HG03457 (cell line): ENCODE results near the gene ZBTB5.
"Not testable (repeated sequence)": the region's sequence is repeated elsewhere in the genome, so short reads cannot be mapped to it uniquely, and the experiment has no call there.

Source experiments
- ATAC-seq: cut with Tn5 transposase; IDR thresholded peaks from one replicate; pipeline ENCODE4 v1.9.1; 2021; ENCODE audit warnings: moderate number of reproducible peaks; ENCODE audit not compliant: unreplicated experiment

Gene ZBTB5

DNA sequence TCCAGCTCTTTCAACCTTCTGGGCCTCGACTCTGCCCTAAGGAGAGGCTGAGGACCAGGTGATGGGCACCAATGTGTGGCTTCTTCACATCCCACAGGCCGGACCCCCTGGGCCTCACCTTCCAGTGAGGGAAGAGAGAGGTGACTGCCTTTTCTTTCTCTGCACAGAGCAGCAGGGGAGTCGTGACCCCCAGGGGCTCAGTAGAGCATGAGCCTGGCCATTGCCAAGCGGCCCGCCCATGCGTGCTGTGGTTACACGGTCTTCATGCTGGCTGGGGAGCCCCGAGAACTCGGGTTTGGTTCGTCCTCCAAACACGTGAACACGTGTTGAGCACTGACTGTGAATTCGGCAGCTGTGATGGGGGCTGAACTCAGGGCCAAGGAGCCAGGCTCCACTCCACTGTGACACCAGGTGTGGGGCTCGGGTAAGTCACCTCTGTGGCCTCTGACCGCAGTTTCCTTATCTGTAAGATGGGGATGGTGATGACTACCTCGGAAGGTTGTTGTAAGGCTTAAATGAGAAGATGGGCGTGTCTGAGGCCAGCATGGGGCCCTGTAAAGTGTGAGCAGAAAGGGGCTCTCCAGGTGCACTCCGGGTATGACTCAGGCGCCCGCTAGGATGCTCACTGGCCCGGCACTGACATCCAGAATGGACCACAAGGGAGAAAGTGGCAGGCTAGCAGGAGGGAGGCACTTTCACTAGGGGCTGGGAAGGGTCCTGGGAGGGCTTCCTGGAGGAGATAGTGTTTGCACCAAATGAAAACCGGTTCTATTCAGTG lies 56.1 kb downstream of the ZBTB5 start:
- ATAC-seq, result peak; percentile 79

DNA sequence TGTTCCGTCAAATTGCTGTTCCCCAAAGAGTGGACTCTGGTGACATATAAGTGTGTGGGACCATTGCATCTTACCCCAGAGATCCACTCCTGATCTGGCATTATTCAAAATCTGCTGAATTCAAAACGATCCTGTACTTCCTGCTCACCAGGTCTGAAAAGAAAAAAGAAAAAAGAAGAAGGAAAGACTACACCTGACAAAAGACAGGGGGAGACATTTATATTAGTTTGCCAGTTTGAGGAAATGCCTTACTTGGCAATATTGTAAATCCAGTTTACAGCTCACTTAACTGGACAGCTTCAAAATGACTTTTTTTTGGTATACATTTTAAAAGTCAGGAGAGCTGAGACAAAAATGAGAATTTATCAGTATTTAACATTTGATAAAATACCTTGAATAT lies 57.8 kb downstream of the ZBTB5 start:
- no peak for ATAC-seq

DNA sequence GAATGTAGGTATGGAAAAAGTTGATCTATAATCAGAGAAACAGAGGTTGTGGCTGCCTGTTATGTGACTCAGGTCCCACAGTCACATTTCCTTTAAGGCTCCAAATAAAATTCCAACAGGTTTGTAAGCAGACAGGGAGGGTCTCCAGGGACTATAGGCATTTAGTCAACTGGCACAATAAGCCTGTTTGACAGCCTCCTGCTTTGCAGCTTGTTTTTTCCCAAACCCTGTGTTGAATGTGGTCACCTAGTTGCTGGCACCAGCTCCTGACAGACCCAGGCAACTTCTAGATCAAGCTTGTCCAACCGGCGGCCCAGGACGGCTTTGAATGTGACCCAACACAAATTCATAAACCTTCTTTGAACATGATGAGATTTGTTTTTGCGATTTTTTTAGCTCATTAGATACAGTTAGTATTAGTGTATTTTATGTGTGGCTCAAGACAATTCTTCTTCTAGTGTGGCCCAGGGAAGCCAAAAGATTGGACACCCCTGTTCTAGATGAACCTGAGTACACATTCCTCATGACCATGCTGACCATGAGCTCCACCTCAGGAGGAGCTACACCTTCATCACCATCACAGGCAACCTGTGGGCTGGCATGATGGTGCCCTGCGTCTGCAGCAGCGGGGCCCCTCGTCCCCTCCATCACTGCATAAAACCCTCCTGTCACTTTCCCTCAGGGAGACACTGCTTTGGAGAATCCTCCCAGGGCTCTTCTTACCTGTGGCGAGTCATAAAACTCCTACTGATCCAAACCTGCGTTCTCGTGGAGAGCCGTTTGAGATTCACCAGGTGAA lies 58.4 kb downstream of the ZBTB5 start:
- no peak for ATAC-seq

DNA sequence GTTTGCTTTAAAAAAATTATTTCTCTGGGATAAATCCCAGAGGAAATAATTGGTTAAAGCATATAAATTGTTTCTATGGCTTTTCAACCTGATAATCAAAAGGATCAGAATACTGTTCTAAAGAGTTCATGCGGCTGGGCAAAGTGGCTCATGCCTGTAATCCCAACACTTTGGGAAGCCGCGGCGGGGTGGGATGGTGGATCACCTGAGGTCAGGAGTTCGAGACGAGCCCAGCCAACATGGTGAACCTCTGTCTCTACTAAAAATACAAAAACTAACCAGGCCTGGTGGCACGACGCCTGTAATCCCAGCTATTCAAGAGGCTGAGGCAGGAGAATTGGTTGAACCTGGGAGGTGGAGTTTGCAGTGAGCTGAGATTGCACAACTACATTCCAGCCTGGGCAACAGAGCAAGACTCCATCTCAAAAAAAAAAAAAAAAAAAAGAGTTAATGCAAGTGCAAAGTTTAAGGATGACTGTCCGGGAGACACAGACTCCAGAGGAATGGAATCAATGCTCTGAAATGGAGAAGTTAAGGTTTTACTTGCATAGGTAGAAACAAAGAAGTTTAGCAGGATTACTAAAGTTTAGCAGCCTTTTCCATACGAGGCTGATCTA lies 59.4 kb downstream of the ZBTB5 start:
- no peak for ATAC-seq

DNA sequence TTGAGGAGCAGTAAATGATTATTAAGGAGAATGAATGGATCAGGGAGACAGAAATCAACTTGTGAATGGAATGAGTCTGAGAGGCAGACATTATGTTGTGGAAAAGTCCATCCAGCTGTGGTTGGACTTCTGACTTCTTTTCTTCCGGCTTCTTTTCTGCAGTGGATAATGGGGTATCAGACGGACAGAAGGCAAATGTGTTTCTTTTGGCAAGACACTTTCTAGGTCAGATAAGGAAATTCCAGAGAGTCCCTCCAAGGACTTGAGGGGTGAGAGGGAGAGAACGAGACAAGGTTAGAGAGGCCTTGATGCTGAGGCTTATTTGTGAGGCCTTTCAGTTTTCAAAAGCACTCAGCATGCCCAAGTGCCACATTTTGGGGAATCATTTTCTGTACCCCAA lies 59.9 kb downstream of the ZBTB5 start:
- no peak for ATAC-seq

DNA sequence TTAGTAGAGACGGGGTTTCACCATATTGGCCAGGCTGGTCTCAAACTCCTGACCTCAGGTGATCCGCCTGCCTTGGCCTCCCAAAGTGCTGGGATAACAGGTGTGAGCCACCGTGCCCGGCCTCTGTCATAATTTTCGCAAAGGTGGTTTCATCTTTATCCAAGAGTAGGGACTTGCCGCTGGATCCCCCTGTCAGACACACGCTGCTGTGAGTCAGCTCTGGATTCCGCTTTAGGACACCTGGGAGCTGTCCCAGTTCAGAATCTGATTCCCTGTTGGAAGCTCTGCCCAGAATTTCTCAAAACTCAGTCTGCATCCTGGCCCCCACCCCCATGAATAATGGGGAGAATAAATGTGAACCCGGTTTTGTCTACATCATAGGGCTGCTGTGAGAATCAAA lies 60.7 kb downstream of the ZBTB5 start:
- ATAC-seq, result no peak

DNA sequence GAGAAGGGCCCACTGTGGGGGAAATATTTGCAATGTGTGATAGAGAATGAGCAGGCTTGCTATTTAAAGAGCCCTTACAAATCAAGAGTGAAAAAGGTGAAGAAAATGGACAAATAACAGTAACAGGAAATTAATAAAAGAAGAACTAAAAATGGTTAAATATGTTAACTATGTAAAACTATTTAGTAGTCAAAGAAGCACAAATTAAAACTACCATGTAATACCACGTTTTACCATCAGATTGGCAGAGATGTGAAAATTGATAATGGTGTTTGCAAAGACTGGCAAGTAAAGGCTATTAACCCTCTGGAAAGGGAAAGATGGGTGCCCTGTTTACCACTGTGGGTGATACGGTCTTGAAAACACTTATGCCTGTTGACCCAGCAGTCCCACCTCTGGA lies 65.9 kb downstream of the ZBTB5 start:
- ATAC-seq, result no peak

DNA sequence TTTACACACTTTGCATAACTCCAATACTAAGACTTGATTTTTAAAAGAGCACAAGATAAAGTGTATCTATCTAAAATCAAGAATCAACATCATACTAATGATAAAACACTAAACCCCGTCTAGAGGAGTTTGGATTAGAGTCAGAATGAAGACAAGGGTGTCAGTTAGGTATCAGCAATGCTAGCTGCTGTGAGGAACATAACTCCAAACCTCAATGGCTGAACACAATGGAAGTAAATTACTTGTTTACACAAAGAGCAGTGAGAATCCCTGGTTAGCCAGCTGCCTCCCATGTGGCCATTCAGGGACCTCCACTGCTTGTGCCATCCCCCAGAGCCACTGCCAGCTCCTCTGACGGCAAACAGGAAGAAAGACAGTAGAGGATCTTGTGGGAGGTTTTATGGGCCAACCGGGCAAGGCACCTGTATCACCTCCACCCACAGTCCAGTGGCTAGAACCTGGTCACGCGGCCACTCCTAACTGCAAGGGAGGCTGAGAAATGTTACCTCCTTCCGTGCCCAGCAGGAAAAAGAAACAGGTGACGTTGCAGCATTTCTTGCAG lies 66.7 kb downstream of the ZBTB5 start:
- ATAC-seq, result no peak

DNA sequence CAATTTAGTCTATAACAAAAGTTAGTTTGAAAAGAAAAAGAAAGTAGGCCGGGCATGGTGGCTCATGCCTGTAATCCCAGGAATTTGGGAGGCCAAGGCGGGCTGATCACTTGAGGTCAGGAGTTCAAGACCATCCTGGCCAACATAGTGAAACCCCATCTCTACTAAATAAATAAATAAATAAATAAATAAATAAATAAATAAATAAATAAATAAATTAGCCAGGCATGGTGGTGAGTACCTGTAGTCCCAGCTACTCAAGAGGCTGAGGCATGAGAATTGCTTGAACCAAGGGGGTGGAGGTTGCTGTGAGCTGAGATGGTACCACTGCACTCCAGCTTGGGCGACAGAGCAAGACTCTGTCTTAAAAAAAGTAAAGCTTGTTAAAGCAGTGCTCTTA lies 67.3 kb downstream of the ZBTB5 start:
- not testable (repeated sequence) for ATAC-seq

DNA sequence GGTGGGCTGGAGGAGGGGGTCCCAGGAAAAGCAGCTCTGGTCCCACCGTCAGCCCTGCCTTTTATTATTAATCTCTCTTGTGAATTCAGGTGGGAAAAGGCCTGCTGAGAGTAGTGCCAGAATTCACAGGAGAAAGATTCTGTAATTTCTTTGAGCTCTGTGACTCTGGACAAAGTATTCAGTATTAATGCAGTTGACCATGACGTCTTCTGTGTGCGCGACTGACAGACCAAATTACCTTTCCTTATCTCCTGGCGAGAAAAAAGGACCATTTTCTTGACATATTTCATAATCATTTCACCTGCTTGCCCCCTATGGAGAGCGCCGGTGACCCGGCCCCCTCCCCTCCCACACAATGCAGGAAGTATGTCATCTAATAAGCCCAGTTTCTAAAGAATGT lies 69.6 kb downstream of the ZBTB5 start:
- no peak for ATAC-seq

DNA sequence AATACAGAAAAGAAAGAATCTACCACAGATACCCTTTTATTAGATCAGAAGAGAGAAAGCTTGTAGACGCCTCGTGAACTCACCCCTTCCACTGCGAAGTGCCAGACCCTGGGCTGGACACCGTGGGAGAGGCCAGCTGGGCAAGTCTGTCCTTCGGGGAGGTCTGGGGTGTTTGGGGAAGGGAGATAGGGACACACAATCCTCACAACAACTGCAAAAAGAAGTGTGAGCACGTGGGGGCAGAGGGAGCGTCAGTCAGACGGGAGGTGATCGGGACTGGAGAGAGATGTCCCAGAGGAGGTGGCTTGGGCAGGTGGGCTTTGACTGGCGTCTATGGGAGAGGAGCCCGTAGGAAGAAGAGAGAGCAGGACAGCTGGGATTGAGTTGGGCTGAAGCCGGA lies 70.0 kb downstream of the ZBTB5 start:
- ATAC-seq, result no peak

DNA sequence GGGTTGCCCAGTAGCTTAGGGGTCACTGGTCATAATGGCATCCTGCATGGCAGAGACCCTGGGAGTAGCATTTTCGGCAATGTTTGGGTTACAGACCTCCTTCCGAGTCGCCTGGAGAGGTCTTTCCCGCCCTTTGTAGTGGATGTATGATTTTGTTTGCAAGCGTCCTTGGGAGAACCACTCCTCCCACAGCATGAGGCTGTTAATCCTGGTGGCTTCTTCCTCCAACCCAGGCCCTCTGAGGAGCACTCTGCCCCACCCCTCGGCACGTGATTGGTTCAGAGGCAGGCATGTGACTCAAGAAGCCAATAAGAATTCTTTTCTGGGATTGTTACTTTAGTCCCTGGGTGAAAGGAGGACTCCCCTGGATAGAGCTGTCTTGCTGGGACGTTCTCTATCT lies 73.0 kb downstream of the ZBTB5 start:
- no peak for ATAC-seq

DNA sequence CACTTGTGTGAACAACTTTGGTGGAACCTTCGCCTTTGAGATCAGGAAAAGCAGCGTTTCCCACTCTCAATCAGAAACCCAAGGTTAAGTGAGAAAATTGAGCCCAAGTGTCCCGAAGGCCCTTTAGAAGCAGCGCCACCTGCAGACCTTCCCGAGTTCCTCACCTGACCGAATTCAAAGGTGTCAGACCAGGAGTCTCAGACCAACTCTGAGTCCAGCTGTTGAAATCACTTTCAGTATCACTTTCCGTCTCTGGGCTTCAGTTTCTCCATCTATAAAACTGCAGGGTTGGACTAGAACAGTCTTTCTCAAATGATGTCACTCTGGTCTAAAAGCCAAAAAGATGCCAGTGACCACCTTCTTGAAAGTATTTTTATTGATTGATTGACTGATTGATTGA lies 74.5 kb downstream of the ZBTB5 start:
- peak; percentile 77 for ATAC-seq
